Osteocyte (in vitro differentiated cells): ENCODE data around the gene HDGF. TPM values are rescaled to one million over a fixed set of nuclear protein-coding genes. Genes with fewer than 3 reads are reported as not detected.
A peak's percentile ranks its signal among the peaks of the same experiment; 100 is the strongest.

Experiments
- DNase-seq: peaks from one replicate; pipeline ENCODE4 v3.0.0; 2021; ENCODE audit warnings: mixed read lengths; ENCODE audit not compliant: unreplicated experiment; ENCODE audit errors: extremely low spot score
- H3K27ac Mint-ChIP-seq: one replicate; pipeline ENCODE4 v1.8.0; 2021; ENCODE audit warnings: mild to moderate bottlenecking, mixed read lengths; ENCODE audit not compliant: unreplicated experiment
- H3K27me3 Mint-ChIP-seq: one replicate; pipeline ENCODE4 v1.8.0; 2021; ENCODE audit warnings: mixed read lengths; ENCODE audit not compliant: unreplicated experiment
- H3K36me3 Mint-ChIP-seq: one replicate; pipeline ENCODE4 v1.8.0; 2021; ENCODE audit warnings: mixed read lengths; ENCODE audit not compliant: unreplicated experiment
- H3K4me1 Mint-ChIP-seq: one replicate; pipeline ENCODE4 v1.8.0; 2021; ENCODE audit warnings: mixed read lengths; ENCODE audit not compliant: unreplicated experiment
- H3K4me3 Mint-ChIP-seq: one replicate; pipeline ENCODE4 v1.8.0; 2021; ENCODE audit warnings: mild to moderate bottlenecking, moderate library complexity, mixed read lengths; ENCODE audit not compliant: unreplicated experiment
- H3K9me3 Mint-ChIP-seq: one replicate; pipeline ENCODE4 v1.8.0; 2021; ENCODE audit warnings: mixed read lengths; ENCODE audit not compliant: unreplicated experiment
- CTCF ChIP-seq: fragments of 200-600 bp; sonication (generic); IDR thresholded peaks from 2 replicates; pipeline ENCODE4 v1.5.0; 2021; ENCODE audit warnings: antibody characterized with exemption, mild to moderate bottlenecking, moderate library complexity
- total RNA-seq: library from RNA; stranded (reverse); gene quantifications from 2 replicates; pipeline ENCODE4 v1.2.1, GENCODE V29; 2021

HDGF gene
- total RNA-seq, 1 donor from 2014 or later = 213 TPM

- Mint-ChIP-seq H3K4me3 (peak overlapping the region; percentile 78), H3K27ac (peak overlapping the region; percentile 95), H3K27me3 (no peaks in the 10 kb centered on the region), H3K9me3 (no peaks in the 10 kb centered on the region), H3K36me3 (peaks cover 3% of the 10 kb centered on the region), H3K4me1 (peaks cover 87% of the 10 kb centered on the region)
- DNase-seq = peak; percentile 88
- TF ChIP-seq CTCF = no peak
These were observed 44.6 kb downstream of the HDGF start for GRCh38 chr1:156706657-156707416.

GRCh38 chr1:156705918-156706656 is 45.4 kb downstream of the HDGF start:
- no peaks in the 10 kb centered on the region for H3K9me3 Mint-ChIP-seq
- peak overlapping the region; percentile 78 for H3K4me3 Mint-ChIP-seq
- H3K27ac Mint-ChIP-seq = peak overlapping the region; percentile 95
- H3K4me1 Mint-ChIP-seq = peaks cover 82% of the 10 kb centered on the region
- no peaks in the 10 kb centered on the region for H3K27me3 Mint-ChIP-seq
- peak; percentile 96 for TF ChIP-seq CTCF
- H3K36me3 Mint-ChIP-seq = peaks cover 6% of the 10 kb centered on the region
- peak; percentile 91 for DNase-seq

- no peak for DNase-seq
- peak within 1 kb of the TSS; percentile 78 for H3K4me3 Mint-ChIP-seq
- peaks cover 76% of the 10 kb centered on the region for H3K4me1 Mint-ChIP-seq
- no peaks in the 10 kb centered on the region for H3K27me3 Mint-ChIP-seq
- no peak for TF ChIP-seq CTCF
- peak within 1 kb of the TSS; percentile 95 for H3K27ac Mint-ChIP-seq
- H3K9me3 Mint-ChIP-seq = no peaks in the 10 kb centered on the region
- peaks cover 9% of the 10 kb centered on the region for H3K36me3 Mint-ChIP-seq
These were observed 46.1 kb downstream of the HDGF start, which contains the start of gene CRABP2 for GRCh38 chr1:156705321-156705917. Gene CRABP2 (minus strand): TSS chr1:156705583. CDS start chr1:156705446, 137 bp downstream.

- peaks cover 71% of the 10 kb centered on the region for H3K4me1 Mint-ChIP-seq
- H3K27me3 Mint-ChIP-seq = no peaks in the 10 kb centered on the region
- H3K9me3 Mint-ChIP-seq = no peaks in the 10 kb centered on the region
- peak overlapping the region; percentile 78 for H3K4me3 Mint-ChIP-seq
- peak; percentile 86 for DNase-seq
- H3K27ac Mint-ChIP-seq = peak overlapping the region; percentile 95
- peaks cover 11% of the 10 kb centered on the region for H3K36me3 Mint-ChIP-seq
- TF ChIP-seq CTCF = no peak
These were observed 46.5 kb downstream of the HDGF start for GRCh38 chr1:156704930-156705320.
